ENCODE results near the gene GPC3. TPM values are rescaled to one million over a fixed set of nuclear protein-coding genes. Genes with fewer than 3 reads are reported as not detected.

Gene GPC3
- total RNA-seq, 1 donor from 2014 or later = 0.12 TPM

GRCh38 chrX:133579631-133580030, 405.8 kb downstream of the GPC3 start:
- intact Hi-C loops (cut with micrococcal nuclease) = no loop called here

GRCh38 chrX:133576876-133577275, 408.5 kb downstream of the GPC3 start:
- intact Hi-C loops (cut with micrococcal nuclease) = no loop called here

GRCh38 chrX:133575501-133576136, 409.8 kb downstream of the GPC3 start:
- intact Hi-C loops (cut with micrococcal nuclease) = no loop called here

GRCh38 chrX:133574716-133575115, 410.7 kb downstream of the GPC3 start:
- intact Hi-C loops (cut with micrococcal nuclease) = no loop called here

- intact Hi-C loops (cut with micrococcal nuclease) = no loop called here
These were observed 414.8 kb downstream of the GPC3 start for GRCh38 chrX:133570549-133570948.

GRCh38 chrX:133569217-133569616, 416.2 kb downstream of the GPC3 start:
- intact Hi-C loops (cut with micrococcal nuclease) = no loop called here

- intact Hi-C loops (cut with micrococcal nuclease) = no loop called here
These were observed 417.3 kb downstream of the GPC3 start for GRCh38 chrX:133568109-133568508.

- intact Hi-C loops (cut with micrococcal nuclease) = no loop called here
These were observed 418.5 kb downstream of the GPC3 start for GRCh38 chrX:133566876-133567275.

- intact Hi-C loops (cut with micrococcal nuclease) = no loop called here
These were observed 421.7 kb downstream of the GPC3 start for GRCh38 chrX:133563705-133564104.

GRCh38 chrX:133561251-133561650, 424.1 kb downstream of the GPC3 start:
- intact Hi-C loops (cut with micrococcal nuclease) = no loop called here

GRCh38 chrX:133559909-133560308, 425.5 kb downstream of the GPC3 start:
- intact Hi-C loops (cut with micrococcal nuclease) = no loop called here

- intact Hi-C loops (cut with micrococcal nuclease) = no loop called here
These were observed 429.5 kb downstream of the GPC3 start for GRCh38 chrX:133555782-133556458.

- intact Hi-C loops (cut with micrococcal nuclease) = no loop called here
These were observed 434.5 kb downstream of the GPC3 start for GRCh38 chrX:133550665-133551485.

- intact Hi-C loops (cut with micrococcal nuclease) = no loop called here
These were observed 436.0 kb downstream of the GPC3 start for GRCh38 chrX:133549295-133549933.

- intact Hi-C loops (cut with micrococcal nuclease) = no loop called here
These were observed 439.0 kb downstream of the GPC3 start for GRCh38 chrX:133546441-133546840.

GRCh38 chrX:133544778-133545177, 440.6 kb downstream of the GPC3 start:
- intact Hi-C loops (cut with micrococcal nuclease) = no loop called here

GRCh38 chrX:133544115-133544514, 441.3 kb downstream of the GPC3 start:
- intact Hi-C loops (cut with micrococcal nuclease) = no loop called here

- intact Hi-C loops (cut with micrococcal nuclease) = no loop called here
These were observed 441.7 kb downstream of the GPC3 start for GRCh38 chrX:133543654-133544053.

GRCh38 chrX:133542476-133542875, 442.9 kb downstream of the GPC3 start:
- intact Hi-C loops (cut with micrococcal nuclease) = no loop called here

GRCh38 chrX:133541021-133541420, 444.4 kb downstream of the GPC3 start:
- intact Hi-C loops (cut with micrococcal nuclease) = no loop called here

- intact Hi-C loops (cut with micrococcal nuclease) = no loop called here
These were observed 447.2 kb downstream of the GPC3 start for GRCh38 chrX:133538148-133538547.

GRCh38 chrX:133537142-133537541, 448.3 kb downstream of the GPC3 start:
- intact Hi-C loops (cut with micrococcal nuclease) = no loop called here
